Esophagus muscularis mucosa (tissue), 4 donors: ENCODE measurements around the gene RBP3. TPM values are rescaled to one million over a fixed set of nuclear protein-coding genes. Genes with fewer than 3 reads are reported as not detected.

Source experiments
- DNase-seq: peaks from one replicate; pipeline ENCODE4 v3.0.0-alpha.2; 2017; ENCODE audit errors: extremely low spot score
- H3K27ac ChIP-seq, 4 donors: fragments of 200-600 bp; sonication (generic); replicated peaks in 1 of 4; 1 replicate in 3 of 4; 2 replicates in 1 of 4; pipeline ENCODE4 v1.5.1; 2016 to 2019; ENCODE audit warnings: mild to moderate bottlenecking in 1 of 4
- H3K27me3 ChIP-seq, 4 donors: fragments of 200-600 bp; sonication (generic); one replicate each; pipeline versions ENCODE4 v1.5.1 to v1.6.0; 2016 to 2019
- H3K36me3 ChIP-seq, 4 donors: fragments of 200-600 bp; sonication (generic); one replicate each; pipeline ENCODE4 v1.5.1; 2016 to 2019
- H3K4me1 ChIP-seq, 4 donors: fragments of 200-600 bp; sonication (generic); one replicate each; pipeline ENCODE4 v1.5.1; 2016 to 2019
- H3K4me3 ChIP-seq, 4 donors: fragments of 200-600 bp; sonication (generic); 1 replicate in 2 of 4; 2 replicates in 2 of 4; pipeline ENCODE4 v1.5.1; 2016 to 2019; ENCODE audit warnings: mild to moderate bottlenecking in 4 of 4, moderate library complexity in 1 of 4
- H3K9me3 ChIP-seq, 4 donors: fragments of 200-600 bp; sonication (generic); 1 replicate in 3 of 4; 2 replicates in 1 of 4; pipeline ENCODE4 v1.5.1; 2016 to 2019
- EP300 ChIP-seq: sonication (generic); formaldehyde crosslinking; IDR thresholded peaks from one replicate; pipeline ENCODE4 v1.6.1; 2017; ENCODE audit warnings: antibody characterized with exemption
- POLR2A ChIP-seq: fragments of 450-650 bp; IDR thresholded peaks from one replicate; pipeline ENCODE4 v1.6.1; 2017; ENCODE audit warnings: antibody characterized with exemption, moderate library complexity, mild to moderate bottlenecking, low read depth
- POLR2AphosphoS5 ChIP-seq, 2 donors: sonication (generic); formaldehyde crosslinking; IDR thresholded peaks; one replicate each; pipeline ENCODE4 v1.6.1; 2017; ENCODE audit warnings: antibody characterized with exemption in 2 of 2
- WGBS: methylation state at CpG from one replicate; pipeline ENCODE4 v1.1.5; 2018; 5-methylcytosine and 5-hydroxymethylcytosine counted together
- intact Hi-C: fragments of 100-400 bp; cut with DNase I; formaldehyde crosslinking; loops from one replicate; pipeline ENCODE4 v1.15.1; 2023
- total RNA-seq, 4 donors: library from RNA; depleted of rRNA; stranded (reverse); fragments of >200 nt; gene quantifications; one replicate each; pipeline versions ENCODE4 v1.1.0 to v1.2.1, GENCODE V29; 2016
- TF ChIP-seq, protein P1 (sequence below), 3 experiments: fragments of 200-600 bp in 2 of 3; fragments of 450-650 bp in 1 of 3; sonication (generic) in 2 of 3; IDR thresholded peaks; one replicate each; pipeline ENCODE4 v1.5.1; 2017 to 2019; ENCODE audit warnings: antibody characterized with exemption in 3 of 3, mild to moderate bottlenecking in 2 of 3, moderate library complexity in 1 of 3

Gene RBP3
- total RNA-seq, 4 donors from 2014 or later = under 0.01 to 0.06 TPM; not detected in 2

GRCh38 chr10:47319784-47320183, 28.4 kb upstream of the RBP3 start:
- 84% methylated on average over 8 of the region's 8 CpGs for WGBS
- H3K9me3 ChIP-seq = no peaks in the 10 kb centered on the region
- no peak overlapping the region for H3K27ac ChIP-seq
- no peak for DNase-seq
- intact Hi-C loops = no loop called here
- peaks cover 0 to 14% (median 0%) of the 10 kb centered on the region in 4 donors for H3K27me3 ChIP-seq
- no peak overlapping the region for H3K4me3 ChIP-seq
- H3K4me1 ChIP-seq = no peaks in the 10 kb centered on the region
- TF ChIP-seq POLR2AphosphoS5 (IDR thresholded peaks at IDR 0.05) = no peak
- H3K36me3 ChIP-seq = no peaks in the 10 kb centered on the region

DNA sequence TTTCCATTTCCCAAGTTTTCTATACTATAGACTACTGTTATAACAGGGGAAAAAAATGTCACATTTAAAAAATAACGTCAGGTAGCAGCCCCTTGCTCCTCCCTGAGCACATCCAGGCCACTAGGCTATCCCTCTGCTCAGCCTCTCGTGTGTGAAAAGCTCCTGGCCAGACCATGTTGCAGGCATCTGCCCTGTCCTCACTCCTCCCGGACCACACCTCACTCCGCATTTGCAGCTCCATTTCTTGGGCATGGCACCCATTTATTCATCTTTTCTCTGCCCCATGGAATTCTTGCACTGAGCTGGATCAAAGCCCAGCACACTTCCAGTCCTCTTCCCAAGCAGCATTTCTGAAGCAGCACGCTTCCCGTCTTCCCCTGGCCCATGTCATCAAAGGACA, 27.4 kb upstream of the RBP3 start:
- no peaks in the 10 kb centered on the region for H3K9me3 ChIP-seq
- H3K27me3 ChIP-seq = peaks cover 0 to 20% (median 0%) of the 10 kb centered on the region in 4 donors
- TF ChIP-seq EP300 (no peak), POLR2AphosphoS5 (IDR thresholded peaks at IDR 0.05) (no peak), POLR2A (no peak)
- TF ChIP-seq, protein P1, sequence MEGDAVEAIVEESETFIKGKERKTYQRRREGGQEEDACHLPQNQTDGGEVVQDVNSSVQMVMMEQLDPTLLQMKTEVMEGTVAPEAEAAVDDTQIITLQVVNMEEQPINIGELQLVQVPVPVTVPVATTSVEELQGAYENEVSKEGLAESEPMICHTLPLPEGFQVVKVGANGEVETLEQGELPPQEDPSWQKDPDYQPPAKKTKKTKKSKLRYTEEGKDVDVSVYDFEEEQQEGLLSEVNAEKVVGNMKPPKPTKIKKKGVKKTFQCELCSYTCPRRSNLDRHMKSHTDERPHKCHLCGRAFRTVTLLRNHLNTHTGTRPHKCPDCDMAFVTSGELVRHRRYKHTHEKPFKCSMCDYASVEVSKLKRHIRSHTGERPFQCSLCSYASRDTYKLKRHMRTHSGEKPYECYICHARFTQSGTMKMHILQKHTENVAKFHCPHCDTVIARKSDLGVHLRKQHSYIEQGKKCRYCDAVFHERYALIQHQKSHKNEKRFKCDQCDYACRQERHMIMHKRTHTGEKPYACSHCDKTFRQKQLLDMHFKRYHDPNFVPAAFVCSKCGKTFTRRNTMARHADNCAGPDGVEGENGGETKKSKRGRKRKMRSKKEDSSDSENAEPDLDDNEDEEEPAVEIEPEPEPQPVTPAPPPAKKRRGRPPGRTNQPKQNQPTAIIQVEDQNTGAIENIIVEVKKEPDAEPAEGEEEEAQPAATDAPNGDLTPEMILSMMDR (IDR thresholded peaks at IDR 0.05) = no peak
- H3K36me3 ChIP-seq = no peaks in the 10 kb centered on the region
- no peak overlapping the region for H3K4me3 ChIP-seq
- intact Hi-C loops = no loop called here
- WGBS = 80% methylated on average over 6 of the region's 6 CpGs
- no peaks in the 10 kb centered on the region for H3K4me1 ChIP-seq
- no peak overlapping the region for H3K27ac ChIP-seq
- DNase-seq = no peak

GRCh38 chr10:47321521-47322195, 26.5 kb upstream of the RBP3 start:
- H3K4me3 ChIP-seq = no peak overlapping the region
- no peaks in the 10 kb centered on the region for H3K9me3 ChIP-seq
- H3K27me3 ChIP-seq = peaks cover 0 to 20% (median 0%) of the 10 kb centered on the region in 4 donors
- no peak overlapping the region for H3K27ac ChIP-seq
- 86% methylated on average over 6 of the region's 8 CpGs for WGBS
- TF ChIP-seq, protein P1 (IDR thresholded peaks at IDR 0.05) = no peak
- no peak for TF ChIP-seq POLR2AphosphoS5 (IDR thresholded peaks at IDR 0.05)
- TF ChIP-seq EP300 = no peak
- H3K36me3 ChIP-seq = no peaks in the 10 kb centered on the region
- H3K4me1 ChIP-seq = no peaks in the 10 kb centered on the region
- no peak for DNase-seq
- intact Hi-C loops = no loop called here

GRCh38 chr10:47322300-47323061, 25.7 kb upstream of the RBP3 start, which contains the start of gene GDF2:
TSS of gene GDF2 (plus strand) at chr10:47322454. CDS start at chr10:47322669, 215 bp downstream.
- DNase-seq = no peak
- Histone ChIP-seq H3K4me3 (no peak within 1 kb of the TSS), H3K27ac (no peak within 1 kb of the TSS), H3K9me3 (no peaks in the 10 kb centered on the region), H3K4me1 (no peaks in the 10 kb centered on the region), H3K27me3 (peaks cover 0 to 20% (median 0%) of the 10 kb centered on the region in 4 donors), H3K36me3 (no peaks in the 10 kb centered on the region)
- TF ChIP-seq POLR2A (no peak), POLR2AphosphoS5 (IDR thresholded peaks at IDR 0.05) (no peak), EP300 (no peak)
- TF ChIP-seq, protein P1 (IDR thresholded peaks at IDR 0.05) = no peak
- 92% methylated on average over 35 of the region's 35 CpGs for WGBS
- intact Hi-C loops = no loop called here

- no peak for DNase-seq
- intact Hi-C loops = no loop called here
- Histone ChIP-seq H3K4me1 (no peaks in the 10 kb centered on the region), H3K36me3 (no peaks in the 10 kb centered on the region), H3K27me3 (peaks cover 0 to 20% (median 0%) of the 10 kb centered on the region in 4 donors), H3K27ac (no peak overlapping the region), H3K4me3 (no peak overlapping the region), H3K9me3 (no peaks in the 10 kb centered on the region)
- WGBS = 71% methylated on average over 1 of the region's 1 CpG
- TF ChIP-seq POLR2AphosphoS5 (IDR thresholded peaks at IDR 0.05) (no peak), EP300 (no peak), POLR2A (no peak)
- TF ChIP-seq, protein P1 (IDR thresholded peaks at IDR 0.05) = no peak
Measured at GRCh38 chr10:47323087-47323486, 25.1 kb upstream of the RBP3 start.
